Measurements from ENCODE around the gene BUD13.

Gene BUD13

GRCh38 chr11:116703421-116703820 lies 69.4 kb downstream of the BUD13 start:
- H3K4me3 ChIP-seq (ENCODE audit: low read depth, low read length): no peak overlapping the region
- TF ChIP-seq CTCF (IDR thresholded peaks at IDR 0.05; ENCODE audit: low read depth, low read length): no peak

GRCh38 chr11:116702772-116703385 lies 69.9 kb downstream of the BUD13 start:
- no peak overlapping the region for H3K4me3 ChIP-seq (ENCODE audit: low read depth, low read length)
- no peak for TF ChIP-seq CTCF (IDR thresholded peaks at IDR 0.05; ENCODE audit: low read depth, low read length)

- TF ChIP-seq CTCF (IDR thresholded peaks at IDR 0.05; ENCODE audit: low read depth, low read length): no peak
Measured at GRCh38 chr11:116701876-116702275, 70.9 kb downstream of the BUD13 start.

GRCh38 chr11:116701297-116701801 lies 71.4 kb downstream of the BUD13 start:
- TF ChIP-seq CTCF (IDR thresholded peaks at IDR 0.05; ENCODE audit: low read depth, low read length): no peak
- no peak overlapping the region for H3K4me3 ChIP-seq (ENCODE audit: low read depth, low read length)

More at GRCh38 chr11:116701876-116702275, 70.9 kb downstream of the BUD13 start:
- no peak overlapping the region for H3K4me3 ChIP-seq (ENCODE audit: low read depth, low read length)

- TF ChIP-seq CTCF (IDR thresholded peaks at IDR 0.05; ENCODE audit: low read depth, low read length): no peak
Measured at GRCh38 chr11:116700586-116701220, 72.1 kb downstream of the BUD13 start.

More at GRCh38 chr11:116700586-116701220, 72.1 kb downstream of the BUD13 start:
- no peak overlapping the region for H3K4me3 ChIP-seq (ENCODE audit: low read depth, low read length)

Measured in WI38 (cell line).